Heart right ventricle (tissue), 16 donors: ENCODE data around the gene INSYN1. TPM values are rescaled to one million over a fixed set of nuclear protein-coding genes. Genes with fewer than 3 reads are reported as not detected.
A peak's percentile ranks its signal among the peaks of the same experiment; 100 is the strongest.

ENCODE experiments used
- ATAC-seq, 8 donors: fragments of 200-7000 bp; cut with Tn5 transposase; one replicate each; pipeline ENCODE4 v1.9.1; 2020; ENCODE audit warnings: mild to moderate bottlenecking in 8 of 8, moderate library complexity in 8 of 8, moderate number of reproducible peaks in 1 of 8
- DNase-seq, 2 donors: peaks; one replicate each; pipeline ENCODE4 v3.0.0-alpha.2; 2020
- H3K27ac ChIP-seq, 10 donors: fragments of 200-600 bp; sonication (generic) in 2 of 10; one replicate each; pipeline versions ENCODE4 v1.5.0 to v1.8.0; 2020 to 2022; ENCODE audit warnings: mild to moderate bottlenecking in 3 of 10
- H3K27me3 ChIP-seq, 7 donors: fragments of 200-600 bp; one replicate each; pipeline ENCODE4 v1.8.0; 2021 to 2022; ENCODE audit warnings: mild to moderate bottlenecking in 2 of 7
- H3K36me3 ChIP-seq, 9 donors: fragments of 200-600 bp; sonication (generic) in 1 of 9; one replicate each; pipeline versions ENCODE4 v1.5.0 to v1.8.0; 2020 to 2022; ENCODE audit warnings: mild to moderate bottlenecking in 2 of 9
- H3K4me1 ChIP-seq, 9 donors: fragments of 200-600 bp; sonication (generic) in 1 of 9; one replicate each; pipeline versions ENCODE4 v1.5.0 to v1.8.0; 2020 to 2022; ENCODE audit warnings: mild to moderate bottlenecking in 4 of 9
- H3K4me3 ChIP-seq, 10 donors: fragments of 200-600 bp; sonication (generic) in 2 of 10; one replicate each; pipeline versions ENCODE4 v1.5.0 to v1.8.0; 2020 to 2022; ENCODE audit warnings: mild to moderate bottlenecking in 7 of 10, moderate library complexity in 2 of 10
- H3K9me3 ChIP-seq, 11 donors: fragments of 200-600 bp in 10 of 11; sonication (generic) in 2 of 11; one replicate each; pipeline versions ENCODE4 v1.5.0 to v1.8.0; 2013 to 2022; ENCODE audit warnings: mild to moderate bottlenecking in 2 of 11, control low read depth in 1 of 11, moderate library complexity in 1 of 11
- CTCF ChIP-seq, 9 donors: fragments of 200-600 bp; sonication (generic) in 2 of 9; IDR thresholded peaks; one replicate each; pipeline versions ENCODE4 v1.5.0 to v1.8.0; 2021 to 2022; ENCODE audit warnings: antibody characterized with exemption in 9 of 9, mild to moderate bottlenecking in 5 of 9, moderate library complexity in 1 of 9
- WGBS, 2 donors: extraction: QIAGEN DNeasy Blood & Tissue Kit; methylation state at CpG; one replicate each; pipeline ENCODE4 v1.1.7; 2013; ENCODE audit warnings: inconsistent platforms in 1 of 2; 5-methylcytosine and 5-hydroxymethylcytosine counted together
- intact Hi-C, 10 donors: fragments of 100-400 bp; cut with DNase I; formaldehyde crosslinking; loops; one replicate each; pipeline versions ENCODE4 v1.11.1 to v1.14.2; 2022
- polyA plus RNA-seq, 2 donors: library from polyadenylated mRNA; stranded (reverse); fragments of 200-250 nt; gene quantifications; one replicate each; pipeline ENCODE4 v1.2.3, GENCODE V29; 2013
- total RNA-seq, 10 donors: library from RNA; stranded (reverse); fragmentation: NEBNext Ultra II Directional in 3 of 10; extraction: Animal tissue kit (Norgen Biotek cat#: 25700) in 3 of 10; gene quantifications; one replicate each; pipeline versions ENCODE4 v1.2.1 to v1.2.4, GENCODE V29; 2021 to 2023
- donor health status: Arrhythmogenic right ventricular cardiomyopathy.
- donor health status: ischemic (EF 13 %, LVEDD 7.1; RV severe dilation, severe dysfunction).
- donor health status: healthy with polysubstance abuse.
- donor health status: DM: no; HTN: yes; CAD: no.
- donor health status: DM: no; HTN: no; CAD: no.
- donor health status: ischemic (EF 25% LVEDD 6.9; RV normal size, moderate dysfunction).
- donor health status: ischemic (EF 25% LVEDD 5.7; RV mildly dilated, moderate dysfunction).
- donor health status: healthy.
- donor health status: DM: yes; HTN: yes; CAD: no.
- donor health status: Ischemic cardiomyopathy.
- donor health status: ischemic (EF 35%, LVEDD 5.7; RV mildly dilated, moderate dysfunction).
- donor health status: nonischemic (EF 11% LVEDD 7.7; RV severe dilation, severe dysfunction).
- donor health status: DM: yes; HTN: yes; CAD: no.
- donor health status: PGD.
- donor health status: ischemic (EF 29% LVEDD 5.4; RV normal size, mild dysfunction).
- donor health status: nonischemic (EF 23%, LVEDD 6.1; RV moderate dilation, normal function).

INSYN1 gene
- total and polyA plus RNA-seq, 12 donors: 56.4 to 221 (median 92.5) TPM

DNA sequence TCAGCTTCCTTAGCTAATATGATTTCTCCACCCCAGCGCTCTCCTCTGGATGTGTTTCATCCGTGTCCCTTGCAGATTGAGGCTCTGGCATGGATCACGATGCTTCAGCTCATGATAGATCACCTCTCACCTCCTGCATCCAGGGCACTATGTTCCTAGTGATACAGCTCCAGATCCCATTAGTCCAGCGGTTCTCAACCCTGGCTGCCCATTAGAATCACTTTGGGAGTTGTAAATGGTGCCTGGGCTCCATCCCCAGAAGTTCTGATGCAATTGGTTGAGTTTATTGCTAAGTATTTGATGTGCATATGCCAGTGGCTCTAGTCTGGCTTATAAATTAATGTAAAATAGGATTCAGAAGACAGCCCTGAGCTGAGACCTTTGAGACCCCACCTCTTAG lies 34.5 kb downstream of the INSYN1 start:
- intact Hi-C loops: loop anchor here in 4 of 10 donors (5.0 to 10.0 kb wide), 2 partner anchors 84 to 186 kb away; no protein-coding TSS in a partner anchor
- Histone ChIP-seq H3K27ac (no peak overlapping the region), H3K36me3 (peaks cover 0 to 11% (median 0%) of the 10 kb centered on the region in 9 donors), H3K9me3 (no peaks in the 10 kb centered on the region), H3K4me1 (peaks cover 0 to 24% (median 8%) of the 10 kb centered on the region in 9 donors), H3K4me3 (no peak overlapping the region), H3K27me3 (no peaks in the 10 kb centered on the region)
- no peak for TF ChIP-seq CTCF (IDR thresholded peaks at IDR 0.05)
- DNase-seq (no peak), ATAC-seq (peak in 1 of 8 donors; percentile 45)
- 62 to 66% methylated on average over 4 of the region's 4 CpGs for WGBS, 2 donors

- Histone ChIP-seq H3K27me3 (no peaks in the 10 kb centered on the region), H3K4me3 (no peak overlapping the region), H3K9me3 (no peaks in the 10 kb centered on the region), H3K36me3 (peaks cover 0 to 20% (median 0%) of the 10 kb centered on the region in 9 donors), H3K27ac (no peak overlapping the region), H3K4me1 (peaks cover 0 to 24% (median 8%) of the 10 kb centered on the region in 9 donors)
- peak in 2 of 9 donors; percentile 14 to 18 for TF ChIP-seq CTCF (IDR thresholded peaks at IDR 0.05)
- intact Hi-C loops: loop anchor here in 4 of 10 donors (5.0 to 10.0 kb wide), 2 partner anchors 84 to 187 kb away; no protein-coding TSS in a partner anchor
- 61 to 67% methylated on average over 11 of the region's 11 CpGs for WGBS, 2 donors
- ATAC-seq: no peak
- no peak for DNase-seq
These were observed 35.3 kb downstream of the INSYN1 start for GRCh38 chr15:73717802-73718201.

GRCh38 chr15:73717206-73717605 lies 35.9 kb downstream of the INSYN1 start:
- DNase-seq (no peak), ATAC-seq (no peak)
- no peak overlapping the region for H3K4me3 ChIP-seq
- intact Hi-C loops: loop anchor here in 4 of 10 donors (5.0 to 10.0 kb wide), 2 partner anchors 85 to 188 kb away; no protein-coding TSS in a partner anchor
- H3K36me3 ChIP-seq: peaks cover 0 to 24% (median 0%) of the 10 kb centered on the region in 9 donors
- peak overlapping the region in 3 of 10 donors; percentile 36 to 67 (median 60) for H3K27ac ChIP-seq
- no peaks in the 10 kb centered on the region for H3K27me3 ChIP-seq
- no peaks in the 10 kb centered on the region for H3K9me3 ChIP-seq
- whole genome bisulfite sequencing, 2 donors: 70 to 74% methylated on average over 3 of the region's 3 CpGs
- peaks cover 0 to 24% (median 8%) of the 10 kb centered on the region in 9 donors for H3K4me1 ChIP-seq
- no peak for TF ChIP-seq CTCF (IDR thresholded peaks at IDR 0.05)

DNA sequence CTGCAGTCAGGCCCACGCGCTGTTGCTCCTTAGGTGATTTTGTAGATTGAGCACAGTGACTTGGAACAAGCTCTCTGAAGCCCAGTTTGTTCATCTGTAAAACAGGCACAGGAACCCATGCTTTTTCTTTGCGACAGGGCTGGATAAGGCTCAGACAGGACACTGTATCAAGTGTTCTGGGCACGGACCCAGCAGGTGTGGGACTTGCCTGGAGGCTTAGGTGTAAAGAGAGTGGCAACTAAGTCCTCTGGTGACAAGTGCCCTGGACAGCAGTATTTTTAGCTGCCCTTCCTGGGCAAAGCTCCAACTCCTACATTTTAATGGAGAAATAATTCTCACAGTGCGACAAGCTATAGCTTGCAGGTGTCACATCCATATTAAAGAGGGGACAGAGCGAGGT lies 36.7 kb downstream of the INSYN1 start:
- peak; percentile 58 to 87 (median 78) for ATAC-seq
- TF ChIP-seq CTCF (IDR thresholded peaks at IDR 0.05): no peak
- Histone ChIP-seq H3K36me3 (peaks cover 0 to 26% (median 0%) of the 10 kb centered on the region in 9 donors), H3K27me3 (no peaks in the 10 kb centered on the region), H3K27ac (peak overlapping the region in 6 of 10 donors; percentile 18 to 67 (median 36)), H3K4me1 (peaks cover 0 to 24% (median 8%) of the 10 kb centered on the region in 9 donors), H3K4me3 (no peak overlapping the region), H3K9me3 (no peaks in the 10 kb centered on the region)
- WGBS, 2 donors: 45 to 61% methylated on average over 6 of the region's 6 CpGs
- intact Hi-C loops: loop anchor here in 4 of 10 donors (5.0 to 10.0 kb wide), 2 partner anchors 86 to 188 kb away; no protein-coding TSS in a partner anchor
- DNase-seq: peak; percentile 78
